HUES64 (cell line): ENCODE measurements around the gene DCK.
A peak's percentile ranks its signal among the peaks of the same experiment; 100 is the strongest.
"Not testable (repeated sequence)": the region's sequence is repeated elsewhere in the genome, so short reads cannot be mapped to it uniquely, and the experiment has no call there.

Experiments used
- H3K27ac ChIP-seq: 2 replicates; pipeline ENCODE4 v1.7.0; 2013; ENCODE audit warnings: low read depth, low read length, inconsistent platforms
- H3K27me3 ChIP-seq: 2 replicates; pipeline ENCODE4 v1.6.1; 2013; ENCODE audit warnings: mild to moderate bottlenecking, low read length; ENCODE audit not compliant: insufficient read depth
- H3K36me3 ChIP-seq: 2 replicates; pipeline ENCODE4 v1.6.1; 2013; ENCODE audit warnings: mild to moderate bottlenecking, low read length; ENCODE audit not compliant: insufficient read depth
- H3K4me1 ChIP-seq: 2 replicates; pipeline ENCODE4 v1.6.1; 2013; ENCODE audit warnings: mild to moderate bottlenecking, low read length, moderate library complexity; ENCODE audit not compliant: insufficient read depth
- H3K4me3 ChIP-seq: 2 replicates; pipeline ENCODE4 v1.5.1; 2013; ENCODE audit warnings: mild to moderate bottlenecking, low read length, moderate library complexity
- H3K9ac ChIP-seq: 2 replicates; pipeline ENCODE4 v1.6.1; 2013; ENCODE audit warnings: mild to moderate bottlenecking, low read depth, low read length
- H3K9me3 ChIP-seq: 2 replicates; pipeline ENCODE4 v1.6.1; 2013; ENCODE audit warnings: low read depth, low read length; ENCODE audit not compliant: insufficient read depth
- WGBS: fragments of 150-250, 120-280 bp; methylation state at CpG from one replicate; pipeline ENCODE4 v1.1.7; 2013; ENCODE audit warnings: missing lambda C conversion rate; 5-methylcytosine and 5-hydroxymethylcytosine counted together

DCK gene

GRCh38 chr4:70999639-71000038 lies 6.2 kb downstream of the DCK start:
- not testable (repeated sequence) for H3K9ac ChIP-seq, H3K27ac ChIP-seq, H3K27me3 ChIP-seq, H3K4me3 ChIP-seq, H3K9me3 ChIP-seq
- H3K4me1 ChIP-seq, result peaks cover 35% of the 10 kb centered on the region
- H3K36me3 ChIP-seq, result peaks cover 26% of the 10 kb centered on the region

GRCh38 chr4:71001363-71001762 lies 7.9 kb downstream of the DCK start:
- not testable (repeated sequence) for H3K27me3 ChIP-seq, H3K27ac ChIP-seq, H3K4me3 ChIP-seq, H3K9me3 ChIP-seq, H3K9ac ChIP-seq
- Histone ChIP-seq H3K36me3 (peaks cover 26% of the 10 kb centered on the region), H3K4me1 (peaks cover 26% of the 10 kb centered on the region)
- 98% methylated on average over 4 of the region's 4 CpGs for WGBS

GRCh38 chr4:71004281-71004851 lies 10.9 kb downstream of the DCK start:
- no peaks in the 10 kb centered on the region; the same call in 1 of the 2 replicates for H3K36me3 ChIP-seq
- no peaks in the 10 kb centered on the region for H3K9me3 ChIP-seq
- H3K4me1 ChIP-seq, result peaks cover 18% of the 10 kb centered on the region
- 49% methylated on average over 7 of the region's 7 CpGs for WGBS
- no peaks in the 10 kb centered on the region for H3K27me3 ChIP-seq
- H3K27ac ChIP-seq, result peak overlapping the region; percentile 61
- H3K9ac ChIP-seq, result no peak overlapping the region
- 0 out of 2 replicates have a peak overlapping the region, but pooled peaks have one; percentile 24 for H3K4me3 ChIP-seq

GRCh38 chr4:71005025-71005424 lies 11.6 kb downstream of the DCK start:
- H3K36me3 ChIP-seq, H3K9me3 ChIP-seq, H3K4me3 ChIP-seq, H3K9ac ChIP-seq, H3K27me3 ChIP-seq: not testable (repeated sequence)
- Histone ChIP-seq H3K27ac (0 out of 2 replicates have a peak overlapping the region, but pooled peaks have one; percentile 49), H3K4me1 (peaks cover 18% of the 10 kb centered on the region)
- WGBS, result 91% methylated on average over 6 of the region's 6 CpGs

GRCh38 chr4:71006203-71006907 lies 12.9 kb downstream of the DCK start:
- Histone ChIP-seq H3K27me3 (no peaks in the 10 kb centered on the region), H3K36me3 (peaks cover under 1% of the 10 kb centered on the region; the same call in 1 of the 2 replicates), H3K4me1 (peaks cover 18% of the 10 kb centered on the region), H3K4me3 (no peak overlapping the region), H3K27ac (no peak overlapping the region), H3K9me3 (no peaks in the 10 kb centered on the region), H3K9ac (no peak overlapping the region)
- 95% methylated on average over 6 of the region's 6 CpGs for WGBS

- peaks cover 14% of the 10 kb centered on the region for H3K36me3 ChIP-seq
- no peak overlapping the region for H3K27ac ChIP-seq
- no peaks in the 10 kb centered on the region for H3K9me3 ChIP-seq
- no peaks in the 10 kb centered on the region for H3K27me3 ChIP-seq
- no peak overlapping the region for H3K4me3 ChIP-seq
- H3K4me1 ChIP-seq, result peaks cover 17% of the 10 kb centered on the region
- WGBS, result 100% methylated on average over 2 of the region's 2 CpGs
- H3K9ac ChIP-seq, result no peak overlapping the region
Observed at GRCh38 chr4:71008196-71008595, 14.7 kb downstream of the DCK start.

GRCh38 chr4:71009086-71009485 lies 15.6 kb downstream of the DCK start:
- H3K9ac ChIP-seq, result no peak overlapping the region
- 94% methylated on average over 3 of the region's 3 CpGs for WGBS
- no peaks in the 10 kb centered on the region for H3K9me3 ChIP-seq
- H3K36me3 ChIP-seq, result peaks cover 14% of the 10 kb centered on the region
- H3K4me3 ChIP-seq, result no peak overlapping the region
- no peak overlapping the region for H3K27ac ChIP-seq
- no peaks in the 10 kb centered on the region for H3K27me3 ChIP-seq
- H3K4me1 ChIP-seq, result peaks cover 9% of the 10 kb centered on the region

- Histone ChIP-seq H3K4me1 (no peaks in the 10 kb centered on the region; the same call in 1 of the 2 replicates), H3K27ac (no peak overlapping the region), H3K9me3 (no peaks in the 10 kb centered on the region), H3K9ac (no peak overlapping the region), H3K4me3 (no peak overlapping the region), H3K36me3 (peaks cover 14% of the 10 kb centered on the region), H3K27me3 (no peaks in the 10 kb centered on the region)
- WGBS, result 50% methylated on average over 1 of the region's 3 CpGs
Observed at GRCh38 chr4:71009890-71010588, 16.6 kb downstream of the DCK start.

- Histone ChIP-seq H3K27me3 (no peaks in the 10 kb centered on the region), H3K9ac (no peak overlapping the region), H3K27ac (no peak overlapping the region), H3K4me1 (no peaks in the 10 kb centered on the region; the same call in 1 of the 2 replicates), H3K36me3 (peaks cover 14% of the 10 kb centered on the region), H3K9me3 (no peaks in the 10 kb centered on the region), H3K4me3 (no peak overlapping the region; the same call in 1 of the 2 replicates)
- WGBS, result 96% methylated on average over 4 of the region's 4 CpGs
Observed at GRCh38 chr4:71011451-71011850, 18.0 kb downstream of the DCK start.

- H3K9ac ChIP-seq, H3K27ac ChIP-seq, H3K9me3 ChIP-seq, H3K27me3 ChIP-seq, H3K4me3 ChIP-seq, H3K36me3 ChIP-seq, H3K4me1 ChIP-seq: not testable (repeated sequence)
- WGBS, result 100% methylated on average over 1 of the region's 2 CpGs
Observed at GRCh38 chr4:71017391-71017790, 23.9 kb downstream of the DCK start.

- H3K4me3 ChIP-seq, result no peak overlapping the region
- H3K27me3 ChIP-seq, result no peaks in the 10 kb centered on the region
- no peaks in the 10 kb centered on the region for H3K9me3 ChIP-seq
- peaks cover 21% of the 10 kb centered on the region for H3K36me3 ChIP-seq
- WGBS, result no CpG with 5 or more reads among the region's 1 CpG
- no peak overlapping the region for H3K9ac ChIP-seq
- no peaks in the 10 kb centered on the region for H3K4me1 ChIP-seq
- no peak overlapping the region for H3K27ac ChIP-seq
Observed at GRCh38 chr4:71020611-71021010, 27.2 kb downstream of the DCK start.
